Gastroesophageal sphincter (tissue), 3 donors: ENCODE measurements around the gene IVL.

Experiments used
- CTCF ChIP-seq, 4 experiments: fragments of 200-600 bp in 2 of 4; fragments of 450-650 bp in 2 of 4; sonication (generic) in 1 of 4; IDR thresholded peaks; one replicate each; pipeline ENCODE4 v1.5.1; 2017 to 2019; ENCODE audit warnings: antibody characterized with exemption in 4 of 4, mild to moderate bottlenecking in 2 of 4, moderate library complexity in 2 of 4
- EP300 ChIP-seq: sonication (generic); formaldehyde crosslinking; IDR thresholded peaks from one replicate; pipeline ENCODE4 v1.6.1; 2017; ENCODE audit warnings: antibody characterized with exemption, mild to moderate bottlenecking
- POLR2A ChIP-seq, 2 donors: fragments of 450-650 bp; IDR thresholded peaks; one replicate each; pipeline ENCODE4 v1.6.1; 2017; ENCODE audit warnings: antibody characterized with exemption in 2 of 2, mild to moderate bottlenecking in 2 of 2, moderate library complexity in 1 of 2
- POLR2AphosphoS5 ChIP-seq: sonication (generic); formaldehyde crosslinking; IDR thresholded peaks from one replicate; pipeline ENCODE4 v1.6.1; 2017; ENCODE audit warnings: antibody characterized with exemption

GRCh38 chr1:152942161-152942560 is 33.8 kb downstream of the IVL start:
- TF ChIP-seq POLR2A (IDR thresholded peaks at IDR 0.05): no peak
- TF ChIP-seq EP300: no peak
- TF ChIP-seq CTCF (IDR thresholded peaks at IDR 0.05): no peak
- TF ChIP-seq POLR2AphosphoS5: no peak
